IMR-90 (cell line): Measurements from ENCODE around the gene DUSP28. TPM values are rescaled to one million over a fixed set of nuclear protein-coding genes. Genes with fewer than 3 reads are reported as not detected.

Experiments
- ATAC-seq: fragments of 200-7000 bp; cut with Tn5 transposase; 2 replicates; pipeline ENCODE4 v1.9.1; 2020; ENCODE audit warnings: low read depth, mild to moderate bottlenecking, moderate library complexity
- BruUV-seq: library from RNA; stranded (reverse); fragments of 400-500 nt; replicated peaks from 2 replicates; lab custom pipeline; 2021; lab: Mats Ljungman, UMichigan
- CTCF ChIA-PET: fragments of 300-600 bp; formaldehyde crosslinking; extraction: SDS; loops from one replicate; lab custom pipeline; 2021; ENCODE audit warnings: antibody characterized with exemption; lab: Yijun Ruan, JAX
- POLR2A ChIA-PET: fragments of 300-600 bp; sonication (Branson Sonifier 250); formaldehyde crosslinking; loops from one replicate; lab custom pipeline; 2022; ENCODE audit warnings: antibody characterized with exemption; ENCODE audit not compliant: unreplicated experiment; lab: Charles Lee
- DNase-seq: peaks from one replicate; pipeline ENCODE4 v3.0.0; 2013
- H2AFZ ChIP-seq: replicated peaks from 2 replicates; pipeline ENCODE3; 2013; ENCODE audit warnings: low read length, mild to moderate bottlenecking; ENCODE audit not compliant: poor library complexity
- H2AK5ac ChIP-seq: 2 replicates; pipeline ENCODE4 v1.6.1; 2013; ENCODE audit warnings: low read depth, low read length, inconsistent platforms
- H2AK9ac ChIP-seq: replicated peaks from 2 replicates; pipeline ENCODE3; 2013; ENCODE audit warnings: mild to moderate bottlenecking, low read depth, low read length, moderate library complexity; ENCODE audit not compliant: poor library complexity
- H2BK120ac ChIP-seq: 2 replicates; pipeline ENCODE4 v1.6.1; 2013; ENCODE audit warnings: low read depth, low read length, inconsistent platforms
- H2BK15ac ChIP-seq: 3 replicates; pipeline ENCODE4 v1.6.1; 2013; ENCODE audit warnings: low read depth, low read length, inconsistent platforms
- H2BK20ac ChIP-seq: 2 replicates; pipeline ENCODE4 v1.6.1; 2013; ENCODE audit warnings: low read depth, mild to moderate bottlenecking, inconsistent platforms, low read length, moderate library complexity
- H2BK5ac ChIP-seq: 2 replicates; pipeline ENCODE4 v1.6.1; 2013; ENCODE audit warnings: mild to moderate bottlenecking, low read depth, low read length, inconsistent platforms; ENCODE audit not compliant: poor library complexity, severe bottlenecking
- H3K14ac ChIP-seq: replicated peaks from 2 replicates; pipeline ENCODE4 v1.6.1; 2013; ENCODE audit warnings: low read depth, low read length, inconsistent platforms
- H3K18ac ChIP-seq: 2 replicates; pipeline ENCODE4 v1.6.1; 2013; ENCODE audit warnings: low read depth, low read length, control low read depth
- H3K23ac ChIP-seq: 2 replicates; pipeline ENCODE4 v1.6.1; 2013; ENCODE audit warnings: low read depth, low read length, inconsistent platforms
- H3K27ac ChIP-seq: 2 replicates; pipeline ENCODE4 v1.5.1; 2013; ENCODE audit warnings: mild to moderate bottlenecking, control low read depth, low read length; ENCODE audit not compliant: insufficient read depth
- H3K27me3 ChIP-seq: 2 replicates; pipeline ENCODE4 v1.6.1; 2013; ENCODE audit warnings: low read length; ENCODE audit not compliant: control insufficient read depth, insufficient read depth
- H3K36me3 ChIP-seq: 2 replicates; pipeline ENCODE4 v1.6.1; 2013; ENCODE audit warnings: low read length, mixed read lengths; ENCODE audit not compliant: control insufficient read depth, insufficient read depth
- H3K4ac ChIP-seq: 2 replicates; pipeline ENCODE4 v1.6.1; 2013; ENCODE audit warnings: low read depth, low read length, inconsistent platforms
- H3K4me1 ChIP-seq: 2 replicates; pipeline ENCODE4 v1.6.1; 2013; ENCODE audit warnings: low read length, mixed read lengths; ENCODE audit not compliant: control insufficient read depth, insufficient read depth
- H3K4me2 ChIP-seq: 2 replicates; pipeline ENCODE4 v1.6.1; 2013; ENCODE audit warnings: low read depth, mild to moderate bottlenecking, control low read depth, low read length, moderate library complexity
- H3K4me3 ChIP-seq: 2 replicates; pipeline ENCODE4 v1.5.1; 2013; ENCODE audit warnings: low read depth, mild to moderate bottlenecking, control low read depth, low read length, moderate library complexity; ENCODE audit not compliant: insufficient read depth
- H3K56ac ChIP-seq: 2 replicates; pipeline ENCODE4 v1.6.1; 2013; ENCODE audit warnings: low read length, inconsistent platforms; ENCODE audit not compliant: insufficient read depth; ENCODE audit errors: extremely low read depth
- H3K79me1 ChIP-seq, 2 experiments: 2 replicates each; pipeline ENCODE4 v1.6.1; 2013; ENCODE audit warnings: low read length in 2 of 2, inconsistent platforms in 1 of 2, low read depth in 1 of 2
- H3K9ac ChIP-seq: 2 replicates; pipeline ENCODE4 v1.6.1; 2013; ENCODE audit warnings: low read depth, low read length, control low read depth
- H3K9me1 ChIP-seq: 2 replicates; pipeline ENCODE4 v1.6.1; 2013; ENCODE audit warnings: low read length, inconsistent platforms; ENCODE audit not compliant: insufficient read depth
- H3K9me3 ChIP-seq: 2 replicates; pipeline ENCODE4 v1.6.1; 2013; ENCODE audit warnings: low read length; ENCODE audit not compliant: control insufficient read depth, insufficient read depth
- H4K20me1 ChIP-seq: 2 replicates; pipeline ENCODE4 v1.6.1; 2013; ENCODE audit warnings: low read length, inconsistent platforms; ENCODE audit not compliant: insufficient read depth
- H4K5ac ChIP-seq: 2 replicates; pipeline ENCODE4 v1.6.1; 2013; ENCODE audit warnings: mild to moderate bottlenecking, low read depth, low read length, control low read depth
- H4K8ac ChIP-seq, 2 experiments: 2 replicates each; pipeline ENCODE4 v1.6.1; 2013; ENCODE audit warnings: low read depth in 2 of 2, low read length in 2 of 2, control low read depth in 1 of 2, inconsistent platforms in 1 of 2
- H4K91ac ChIP-seq: 2 replicates; pipeline ENCODE4 v1.6.1; 2013; ENCODE audit warnings: low read depth, low read length, inconsistent platforms; ENCODE audit not compliant: insufficient read depth
- CHD1 ChIP-seq: IDR thresholded peaks from 2 replicates; pipeline ENCODE4 v1.6.1; 2012; ENCODE audit warnings: low read depth, low read length, improper control_type of control experiment
- MAZ ChIP-seq: IDR thresholded peaks from 2 replicates; pipeline ENCODE4 v1.6.1; 2012; ENCODE audit warnings: low read depth, mild to moderate bottlenecking, low read length, improper control_type of control experiment, moderate library complexity, borderline replicate concordance
- MXI1 ChIP-seq: IDR thresholded peaks from 2 replicates; pipeline ENCODE4 v1.6.1; 2012; ENCODE audit warnings: low read depth, mild to moderate bottlenecking, low read length, moderate library complexity, borderline replicate concordance
- POLR2A ChIP-seq: IDR thresholded peaks from 2 replicates; pipeline ENCODE4 v1.6.1; 2012; ENCODE audit warnings: mild to moderate bottlenecking, low read depth, low read length
- RAD21 ChIP-seq: IDR thresholded peaks from 2 replicates; pipeline ENCODE4 v1.6.1; 2012; ENCODE audit warnings: low read length, improper control_type of control experiment
- RFX5 ChIP-seq: IDR thresholded peaks from 2 replicates; pipeline ENCODE4 v1.8.0; 2012; ENCODE audit warnings: low read depth, mild to moderate bottlenecking, low read length, moderate library complexity
- WGBS, 2 experiments: methylation state at CpG; one replicate each; pipeline versions ENCODE4 v1.1.5 to v1.1.7; 2013; ENCODE audit warnings: missing lambda C conversion rate in 2 of 2; ENCODE audit not compliant: insufficient read length in 1 of 2; ENCODE audit errors: extremely low coverage in 2 of 2; 5-methylcytosine and 5-hydroxymethylcytosine counted together
- dilution Hi-C: fragments of 300-500 bp; cut with HindIII; formaldehyde crosslinking; loops from one replicate; pipeline ENCODE4 v1.14.3; 2018; ENCODE audit warnings: low sequenced_read_pairs; ENCODE audit not compliant: unreplicated experiment
- in situ Hi-C: fragments of 300-500 bp; cut with MboI; formaldehyde crosslinking; loops from 3 replicates; pipeline ENCODE4 v1.14.3; 2019; ENCODE audit warnings: low sequenced_read_pairs, inconsistent platforms, mixed read lengths
- intact Hi-C: fragments of 100-400 bp; cut with micrococcal nuclease; formaldehyde crosslinking; loops from 2 replicates; pipeline ENCODE4 v1.10.0; 2022
- polyA plus RNA-seq, 3 experiments: library from polyadenylated mRNA; depleted of rRNA; stranded (reverse); fragments of >200 nt; gene quantifications; 2 replicates each; pipeline ENCODE4 v1.2.3, GENCODE V29; 2012; ENCODE audit warnings: low replicate concordance in 1 of 3
- total RNA-seq: library from RNA; depleted of rRNA; stranded (reverse); fragments of >200 nt; gene quantifications from 2 replicates; pipeline ENCODE4 v1.2.3, GENCODE V29; 2012
- TF ChIP-seq, protein P1 (sequence below): fragments of 150-350 bp; IDR thresholded peaks from 2 replicates; pipeline ENCODE4 v1.6.1; 2017; ENCODE audit warnings: mild to moderate bottlenecking, antibody characterized with exemption, low read length, low read depth
- TF ChIP-seq, protein P2 (sequence below): fragments of 150-350 bp; IDR thresholded peaks from 2 replicates; pipeline ENCODE4 v1.6.1; 2016; ENCODE audit warnings: low read depth, mild to moderate bottlenecking, low read length, moderate library complexity, borderline replicate concordance

The DUSP28 gene
- total and polyA plus RNA-seq, 2 of the 4 experiments (the other 2 are of a cell fraction): 1.1 to 3.3 TPM

DNA sequence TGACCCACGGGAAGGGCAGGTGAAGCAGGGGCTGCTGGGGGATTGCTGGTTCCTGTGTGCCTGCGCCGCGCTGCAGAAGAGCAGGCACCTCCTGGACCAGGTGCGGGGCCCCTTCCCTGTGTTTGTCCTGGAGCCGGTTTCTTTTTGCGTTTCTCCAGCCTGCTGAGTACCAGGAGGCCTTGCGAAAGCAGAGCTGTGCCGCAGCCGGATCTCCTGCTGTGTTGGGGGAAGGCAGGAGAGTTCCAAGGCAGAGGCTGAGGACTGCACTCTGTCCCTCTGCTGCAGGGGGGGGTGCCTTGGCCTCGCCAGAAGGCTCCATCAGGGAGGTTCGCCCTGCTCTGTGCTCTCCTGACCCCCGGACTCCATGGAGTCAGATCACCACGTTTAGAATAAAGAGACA lies 29.2 kb downstream of the DUSP28 start:
- Histone ChIP-seq H3K36me3 (peaks cover 23% of the 10 kb centered on the region), H3K27me3 (no peaks in the 10 kb centered on the region), H2AK9ac (no peak overlapping the region), H3K4me3 (no peak overlapping the region), H3K18ac (no peak overlapping the region), H3K14ac (no peak overlapping the region), H4K20me1 (peaks cover 10% of the 10 kb centered on the region), H3K4me1 (peaks cover 15% of the 10 kb centered on the region), H4K5ac (no peak overlapping the region), H3K9ac (no peak overlapping the region), H2BK120ac (no peak overlapping the region), H2AK5ac (no peak overlapping the region), H2BK5ac (no peak overlapping the region), H3K56ac (no peak overlapping the region), H3K4me2 (no peak overlapping the region), H4K8ac (no peak overlapping the region), H3K9me3 (no peaks in the 10 kb centered on the region), H2AFZ (no peak overlapping the region), H3K9me1 (peaks cover 19% of the 10 kb centered on the region; the same call in 1 of the 2 replicates), H4K91ac (no peak overlapping the region), H3K79me1 (peaks cover 24 to 65% of the 10 kb centered on the region in 2 experiments), H3K23ac (no peak overlapping the region), H3K4ac (no peak overlapping the region), H3K27ac (no peak overlapping the region), H2BK15ac (no peak overlapping the region), H2BK20ac (no peak overlapping the region)
- POLR2A ChIA-PET: interaction anchor here (0.6 kb wide), 1 partner anchor 60 kb away, joined by 3 read pairs; no protein-coding TSS in a partner anchor
- dilution Hi-C loops (no loop called here), intact Hi-C loops (no loop called here), in situ Hi-C loops (no loop called here)
- DNase-seq (no peak), ATAC-seq (no peak)
- CTCF ChIA-PET: no interaction called here
- no TSS peak for BruUV-seq
- TF ChIP-seq, protein P1, sequence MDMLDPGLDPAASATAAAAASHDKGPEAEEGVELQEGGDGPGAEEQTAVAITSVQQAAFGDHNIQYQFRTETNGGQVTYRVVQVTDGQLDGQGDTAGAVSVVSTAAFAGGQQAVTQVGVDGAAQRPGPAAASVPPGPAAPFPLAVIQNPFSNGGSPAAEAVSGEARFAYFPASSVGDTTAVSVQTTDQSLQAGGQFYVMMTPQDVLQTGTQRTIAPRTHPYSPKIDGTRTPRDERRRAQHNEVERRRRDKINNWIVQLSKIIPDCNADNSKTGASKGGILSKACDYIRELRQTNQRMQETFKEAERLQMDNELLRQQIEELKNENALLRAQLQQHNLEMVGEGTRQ: no peak
- TF ChIP-seq RFX5 (no peak), POLR2A (no peak), MXI1 (no peak), CHD1 (no peak), RAD21 (no peak), MAZ (no peak)
- TF ChIP-seq, protein P2, sequence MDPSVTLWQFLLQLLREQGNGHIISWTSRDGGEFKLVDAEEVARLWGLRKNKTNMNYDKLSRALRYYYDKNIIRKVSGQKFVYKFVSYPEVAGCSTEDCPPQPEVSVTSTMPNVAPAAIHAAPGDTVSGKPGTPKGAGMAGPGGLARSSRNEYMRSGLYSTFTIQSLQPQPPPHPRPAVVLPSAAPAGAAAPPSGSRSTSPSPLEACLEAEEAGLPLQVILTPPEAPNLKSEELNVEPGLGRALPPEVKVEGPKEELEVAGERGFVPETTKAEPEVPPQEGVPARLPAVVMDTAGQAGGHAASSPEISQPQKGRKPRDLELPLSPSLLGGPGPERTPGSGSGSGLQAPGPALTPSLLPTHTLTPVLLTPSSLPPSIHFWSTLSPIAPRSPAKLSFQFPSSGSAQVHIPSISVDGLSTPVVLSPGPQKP: no peak
- 86% methylated on average over 7 of the region's 14 CpGs; no CpG with 5 or more reads in 1 of the 2 experiments for WGBS, 2 experiments
